Measurements from ENCODE around the gene UBE2L3. TPM values are rescaled to one million over a fixed set of nuclear protein-coding genes. Genes with fewer than 3 reads are reported as not detected.
"Not testable (repeated sequence)": the region's sequence is repeated elsewhere in the genome, so short reads cannot be mapped to it uniquely, and the experiment has no call there.

UBE2L3 gene
- total RNA-seq, 4 donors from 2014 or later, result 12.1 to 41.6 (median 24.1) TPM

DNA sequence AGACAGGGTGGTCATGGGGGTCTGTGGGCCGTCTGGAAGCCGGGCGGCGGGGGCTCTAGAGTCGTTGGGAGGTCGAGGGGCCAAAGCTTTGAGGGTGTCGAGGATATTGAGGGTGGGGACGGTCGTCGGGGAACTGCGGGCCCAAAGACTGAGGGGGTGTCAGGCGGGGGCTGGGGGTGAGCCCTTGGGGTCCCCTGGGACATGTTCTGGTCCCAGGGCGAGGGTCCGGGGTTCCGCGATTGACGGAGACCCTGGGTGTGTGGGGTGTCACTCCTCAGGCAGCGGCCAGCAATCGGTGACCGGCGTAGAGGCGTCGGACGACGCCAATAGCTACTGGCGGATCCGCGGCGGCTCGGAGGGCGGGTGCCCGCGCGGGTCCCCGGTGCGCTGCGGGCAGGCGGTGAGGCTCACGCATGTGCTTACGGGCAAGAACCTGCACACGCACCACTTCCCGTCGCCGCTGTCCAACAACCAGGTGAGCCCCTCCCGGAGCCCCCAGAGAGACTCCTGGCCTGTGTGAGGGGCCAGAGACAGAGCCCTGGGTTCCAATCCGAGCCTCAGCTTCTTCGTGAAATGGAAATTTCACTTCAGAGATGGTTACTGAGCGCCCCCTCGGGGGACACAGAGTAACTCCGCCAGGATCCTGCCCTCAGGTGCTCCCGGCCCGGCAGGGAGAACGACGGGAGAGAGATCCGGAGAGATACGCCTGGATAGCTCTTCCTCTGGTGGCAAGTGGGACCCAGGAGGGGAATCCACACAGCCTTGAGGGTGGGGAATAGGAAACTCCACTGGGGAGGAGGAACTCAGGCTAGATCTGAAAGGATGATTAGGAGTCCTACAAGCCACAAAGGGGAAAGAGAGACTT is 75.3 kb downstream of the UBE2L3 start:
- intact Hi-C loops (cut with DNase I; ENCODE audit: low total_unique reads), result no loop called here
- Histone ChIP-seq H3K27ac (peak overlapping the region in 1 of 2 donors; percentile 65), H3K27me3 (no peaks in the 10 kb centered on the region), H3K4me1 (peaks cover 0 to 8% of the 10 kb centered on the region in 2 donors), H3K36me3 (no peaks in the 10 kb centered on the region), H3K4me3 (peak overlapping the region; percentile 73 to 74), H3K9me3 (no peaks in the 10 kb centered on the region)
- no peak for DNase-seq
- no peak for TF ChIP-seq POLR2A (IDR thresholded peaks at IDR 0.05)
- TF ChIP-seq, protein P1, sequence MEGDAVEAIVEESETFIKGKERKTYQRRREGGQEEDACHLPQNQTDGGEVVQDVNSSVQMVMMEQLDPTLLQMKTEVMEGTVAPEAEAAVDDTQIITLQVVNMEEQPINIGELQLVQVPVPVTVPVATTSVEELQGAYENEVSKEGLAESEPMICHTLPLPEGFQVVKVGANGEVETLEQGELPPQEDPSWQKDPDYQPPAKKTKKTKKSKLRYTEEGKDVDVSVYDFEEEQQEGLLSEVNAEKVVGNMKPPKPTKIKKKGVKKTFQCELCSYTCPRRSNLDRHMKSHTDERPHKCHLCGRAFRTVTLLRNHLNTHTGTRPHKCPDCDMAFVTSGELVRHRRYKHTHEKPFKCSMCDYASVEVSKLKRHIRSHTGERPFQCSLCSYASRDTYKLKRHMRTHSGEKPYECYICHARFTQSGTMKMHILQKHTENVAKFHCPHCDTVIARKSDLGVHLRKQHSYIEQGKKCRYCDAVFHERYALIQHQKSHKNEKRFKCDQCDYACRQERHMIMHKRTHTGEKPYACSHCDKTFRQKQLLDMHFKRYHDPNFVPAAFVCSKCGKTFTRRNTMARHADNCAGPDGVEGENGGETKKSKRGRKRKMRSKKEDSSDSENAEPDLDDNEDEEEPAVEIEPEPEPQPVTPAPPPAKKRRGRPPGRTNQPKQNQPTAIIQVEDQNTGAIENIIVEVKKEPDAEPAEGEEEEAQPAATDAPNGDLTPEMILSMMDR (IDR thresholded peaks at IDR 0.05), result peak in 3 of 4 experiments; percentile 22 to 36 (median 35)

DNA sequence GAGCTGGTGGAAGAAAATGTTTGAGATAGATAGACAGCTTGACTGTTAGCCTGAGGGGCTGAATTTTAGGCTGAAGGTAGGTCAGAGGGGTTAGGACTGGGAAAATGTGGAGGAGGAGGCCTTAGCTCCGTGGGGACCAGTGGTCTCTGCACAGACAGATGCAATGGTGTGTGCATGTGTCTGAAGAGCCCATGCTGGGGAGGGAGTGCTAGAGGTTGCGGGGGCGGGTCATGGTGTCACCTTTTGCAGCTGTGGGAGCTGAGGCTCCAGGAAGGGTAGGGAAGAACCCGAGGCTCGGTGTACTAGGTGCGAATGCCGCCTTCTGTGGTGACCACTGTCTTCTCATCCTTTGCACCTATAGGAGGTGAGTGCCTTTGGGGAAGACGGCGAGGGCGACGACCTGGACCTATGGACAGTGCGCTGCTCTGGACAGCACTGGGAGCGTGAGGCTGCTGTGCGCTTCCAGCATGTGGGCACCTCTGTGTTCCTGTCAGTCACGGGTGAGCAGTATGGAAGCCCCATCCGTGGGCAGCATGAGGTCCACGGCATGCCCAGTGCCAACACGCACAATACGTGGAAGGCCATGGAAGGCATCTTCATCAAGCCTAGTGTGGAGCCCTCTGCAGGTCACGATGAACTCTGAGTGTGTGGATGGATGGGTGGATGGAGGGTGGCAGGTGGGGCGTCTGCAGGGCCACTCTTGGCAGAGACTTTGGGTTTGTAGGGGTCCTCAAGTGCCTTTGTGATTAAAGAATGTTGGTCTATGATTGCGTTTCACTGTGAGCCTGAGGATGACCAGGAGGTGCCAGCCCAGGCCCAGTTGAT is 76.2 kb downstream of the UBE2L3 start:
- intact Hi-C loops (cut with DNase I; ENCODE audit: low total_unique reads), result no loop called here
- no peak for DNase-seq
- Histone ChIP-seq H3K4me3 (no peak overlapping the region), H3K27ac (no peak overlapping the region), H3K4me1 (peaks cover 0 to 8% of the 10 kb centered on the region in 2 donors), H3K9me3 (no peaks in the 10 kb centered on the region), H3K27me3 (no peaks in the 10 kb centered on the region), H3K36me3 (no peaks in the 10 kb centered on the region)
- TF ChIP-seq, protein P1 (IDR thresholded peaks at IDR 0.05), result no peak
- TF ChIP-seq POLR2A (IDR thresholded peaks at IDR 0.05), result no peak

DNA sequence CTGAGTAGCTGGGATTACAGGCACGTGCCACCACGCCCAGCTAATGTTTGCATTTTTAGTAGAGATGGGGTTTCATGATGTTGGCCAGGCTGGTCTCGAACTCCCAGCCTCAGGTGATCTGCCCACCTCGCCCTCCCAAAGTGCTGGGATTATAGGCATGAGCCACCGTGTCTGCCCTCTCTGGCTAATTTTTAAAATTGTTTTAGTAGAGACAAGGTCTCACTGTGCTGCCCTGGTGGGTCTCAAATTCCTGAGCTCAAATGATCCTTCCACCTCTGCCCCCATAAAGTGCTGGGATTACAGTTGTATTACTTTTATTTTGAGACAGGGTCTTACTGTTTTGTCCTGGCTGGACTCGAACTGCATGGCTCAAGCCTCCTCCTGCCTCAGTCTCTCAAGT is 78.0 kb downstream of the UBE2L3 start:
- H3K4me3 ChIP-seq; DNase-seq; intact Hi-C loops (cut with DNase I; ENCODE audit: low total_unique reads); H3K27ac ChIP-seq; H3K9me3 ChIP-seq; H3K36me3 ChIP-seq; H3K4me1 ChIP-seq; H3K27me3 ChIP-seq: not testable (repeated sequence)

DNA sequence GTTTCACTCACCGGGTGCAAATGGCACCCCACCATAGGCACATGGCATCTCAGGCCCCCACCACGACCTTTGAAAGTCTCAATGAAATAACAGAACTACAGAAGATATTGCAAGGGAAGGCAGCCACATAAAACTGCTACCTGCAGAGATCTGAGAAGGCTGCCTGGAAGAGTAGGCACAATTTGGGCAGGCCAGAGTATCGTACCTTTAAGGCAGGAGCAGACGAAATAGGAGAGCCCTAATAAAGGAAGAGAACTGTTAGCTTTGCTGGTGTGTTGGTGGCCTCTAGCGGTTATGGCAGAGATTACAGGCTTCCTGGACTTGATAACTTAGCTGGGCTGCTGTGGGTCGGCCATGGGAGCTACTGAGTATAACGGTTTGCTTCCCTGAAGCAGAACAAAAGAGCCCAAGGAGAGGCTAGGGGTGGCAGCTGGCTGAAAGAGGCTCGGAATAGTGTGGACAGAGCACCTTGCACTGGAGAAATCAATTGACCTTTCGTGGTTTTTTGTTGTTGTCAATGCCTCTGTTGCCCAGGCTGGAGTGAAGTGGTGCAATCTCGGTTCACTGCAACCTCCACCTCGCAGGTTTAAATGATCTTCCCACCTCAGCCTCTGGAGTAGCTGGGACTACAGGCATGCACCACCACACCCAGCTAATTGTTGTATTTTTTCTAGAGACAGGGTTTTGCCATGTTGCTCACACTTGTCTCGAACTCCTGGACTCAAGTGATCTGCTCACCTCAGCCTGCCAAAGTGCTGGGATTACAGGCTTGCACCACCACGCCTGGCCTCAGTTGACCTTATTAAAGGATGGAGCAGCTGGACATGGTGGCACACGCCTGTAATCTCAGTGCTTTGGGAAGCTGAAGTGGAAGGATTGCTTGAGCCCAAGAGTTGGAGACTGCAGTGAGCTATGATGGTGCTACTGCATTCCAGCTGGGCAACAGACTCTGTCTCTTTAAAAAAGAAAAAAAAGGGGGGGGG is 79.4 kb downstream of the UBE2L3 start:
- no peaks in the 10 kb centered on the region for H3K36me3 ChIP-seq
- TF ChIP-seq POLR2A (IDR thresholded peaks at IDR 0.05), result no peak
- TF ChIP-seq, protein P1 (IDR thresholded peaks at IDR 0.05), result peak; percentile 77 to 92 (median 86)
- H3K9me3 ChIP-seq, result no peaks in the 10 kb centered on the region
- DNase-seq, result peak; percentile 75 to 77
- H3K27ac ChIP-seq, result no peak overlapping the region
- peaks cover 0 to 14% of the 10 kb centered on the region in 2 donors for H3K4me1 ChIP-seq
- no peak overlapping the region for H3K4me3 ChIP-seq
- H3K27me3 ChIP-seq, result no peaks in the 10 kb centered on the region
- intact Hi-C loops (cut with DNase I; ENCODE audit: low total_unique reads), result no loop called here

DNA sequence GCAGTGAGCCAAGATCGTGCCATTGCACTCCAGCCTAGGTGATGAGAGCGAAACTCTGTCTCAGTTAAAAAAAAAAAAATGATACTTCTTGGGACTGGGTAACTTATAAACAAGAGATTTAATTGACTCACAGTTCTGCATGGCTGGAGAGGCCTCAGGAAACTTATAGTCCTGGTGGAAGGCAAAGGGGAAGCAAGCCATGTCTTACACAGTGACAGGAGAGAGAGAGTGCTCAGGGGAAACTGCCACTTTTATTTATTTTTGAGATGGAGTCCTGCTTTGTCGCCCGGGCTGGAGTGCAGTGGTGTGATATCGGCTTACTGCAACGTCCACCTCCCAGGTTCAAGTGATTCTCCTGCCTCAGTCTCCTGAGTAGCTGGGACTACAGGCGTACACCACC is 82.8 kb downstream of the UBE2L3 start:
- Histone ChIP-seq H3K36me3 (no peaks in the 10 kb centered on the region), H3K4me1 (peaks cover 0 to 7% of the 10 kb centered on the region in 2 donors), H3K27me3 (no peaks in the 10 kb centered on the region), H3K4me3 (no peak overlapping the region), H3K27ac (no peak overlapping the region), H3K9me3 (no peaks in the 10 kb centered on the region)
- no peak for DNase-seq
- no peak for TF ChIP-seq POLR2A (IDR thresholded peaks at IDR 0.05)
- TF ChIP-seq, protein P1 (IDR thresholded peaks at IDR 0.05), result no peak
- intact Hi-C loops (cut with DNase I; ENCODE audit: low total_unique reads), result no loop called here
